GM13977 (cell line): ENCODE data around the gene ZBTB17.

ENCODE experiments used
- DNase-seq: peaks from one replicate; pipeline ENCODE4 v3.0.0; 2012; ENCODE audit warnings: low spot score
- CTCF ChIP-seq: IDR thresholded peaks from 2 replicates; pipeline ENCODE4 v1.5.1; 2012; ENCODE audit warnings: mild to moderate bottlenecking, control low read depth; ENCODE audit not compliant: insufficient read depth; ENCODE audit errors: extremely low read depth, missing control alignments
- in situ Hi-C: fragments of 300-500 bp; cut with MboI; formaldehyde crosslinking; loops from one replicate; pipeline ENCODE4 v1.12.0; 2022; ENCODE audit warnings: low sequenced_read_pairs, low pct_unique_long_range_greater_than_20kb, mixed read lengths, inconsistent platforms; ENCODE audit not compliant: unreplicated experiment

The ZBTB17 gene

GRCh38 chr1:15952317-15953258 is 23.3 kb downstream of the ZBTB17 start:
- no peak for TF ChIP-seq CTCF
- in situ Hi-C loops, result no loop called here
- no peak for DNase-seq

DNA sequence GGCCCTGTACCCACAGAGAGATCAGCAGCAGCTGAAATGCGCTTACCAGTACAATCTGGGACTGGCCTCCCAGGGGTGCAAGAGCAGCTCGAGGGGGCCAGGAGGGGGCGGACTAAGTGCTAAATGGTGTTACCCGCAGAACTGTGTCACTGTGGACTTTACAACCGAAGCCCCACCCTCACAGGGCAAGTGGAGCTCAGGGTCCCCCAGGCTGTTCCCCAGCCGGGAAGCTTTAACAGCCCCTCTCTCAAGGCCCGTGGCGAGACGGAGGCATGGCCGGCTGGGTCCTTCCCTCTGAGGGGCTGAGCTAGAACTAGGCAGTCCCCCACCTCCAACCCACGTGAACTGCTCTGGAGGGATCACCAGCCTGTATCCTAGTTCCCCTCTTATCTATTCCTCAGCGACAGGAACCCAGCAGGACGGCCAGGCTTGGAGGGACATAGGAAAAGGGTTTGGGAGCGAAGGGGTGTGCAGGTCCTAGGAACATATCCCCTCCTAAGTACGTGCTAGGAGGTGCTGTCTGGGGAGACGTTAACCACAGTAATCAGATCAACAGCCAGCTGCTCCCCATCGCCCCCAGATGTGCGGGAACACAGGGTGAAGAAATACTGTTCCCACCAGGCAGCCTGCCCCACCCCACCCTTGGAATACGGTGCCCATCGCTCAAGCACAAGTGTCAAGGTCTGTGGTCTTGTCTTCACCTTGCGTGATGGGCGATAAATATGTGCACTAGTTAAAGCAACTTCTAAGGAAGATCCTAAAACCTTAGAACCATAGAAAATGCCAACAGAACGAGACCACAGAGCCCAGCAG is 24.4 kb downstream of the ZBTB17 start:
- in situ Hi-C loops, result no loop called here
- peak; percentile 9 for TF ChIP-seq CTCF
- DNase-seq, result no peak

- no peak for TF ChIP-seq CTCF
- in situ Hi-C loops, result no loop called here
- no peak for DNase-seq
These were observed 25.1 kb downstream of the ZBTB17 start for GRCh38 chr1:15950763-15951295.

- in situ Hi-C loops, result no loop called here
- no peak for TF ChIP-seq CTCF
- DNase-seq, result no peak
These were observed 25.6 kb downstream of the ZBTB17 start for GRCh38 chr1:15950302-15950701.

DNA sequence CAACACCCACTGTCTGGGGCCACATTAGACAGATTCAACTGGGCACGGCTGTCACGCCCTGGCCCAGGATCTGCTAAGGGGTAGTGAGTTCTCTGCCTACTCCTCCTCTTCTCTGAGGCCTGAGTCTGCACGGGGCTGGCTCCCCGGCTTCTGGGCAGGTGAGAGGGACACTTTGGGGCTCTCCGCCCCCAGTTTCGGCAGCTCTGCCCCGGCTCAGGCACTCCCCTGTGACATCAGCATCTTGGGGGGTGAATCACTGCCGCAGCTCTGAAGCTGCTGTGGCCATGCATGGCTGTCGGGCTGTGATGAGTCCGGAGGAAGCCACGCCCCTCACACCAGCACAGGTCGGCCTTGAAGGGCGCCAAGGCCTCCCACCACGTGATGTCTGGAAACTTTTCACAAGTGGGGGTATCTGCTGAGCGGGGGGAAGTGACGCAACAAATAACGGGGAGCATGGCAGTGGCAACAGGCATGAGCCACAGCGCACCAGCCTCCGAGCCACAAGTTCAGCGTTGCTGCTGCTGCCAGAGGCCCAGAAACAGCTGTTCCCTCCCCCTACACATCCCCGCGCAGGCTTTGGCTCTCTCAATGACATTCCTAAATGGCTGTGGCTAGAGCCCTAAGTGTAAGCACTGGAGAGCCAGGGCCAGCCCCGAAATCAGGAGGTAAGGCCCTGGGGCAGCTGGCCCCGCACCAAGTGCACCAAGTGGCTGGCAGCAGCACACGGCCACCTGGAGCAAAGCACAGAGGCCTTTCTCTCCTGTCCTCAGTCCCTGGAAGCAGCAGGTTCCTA is 26.3 kb downstream of the ZBTB17 start:
- in situ Hi-C loops, result no loop called here
- DNase-seq, result peak; percentile 87
- TF ChIP-seq CTCF, result no peak
